CD4-positive, alpha-beta memory T cell (primary cell): ENCODE measurements around the gene SRPK2. TPM values are rescaled to one million over a fixed set of nuclear protein-coding genes. Genes with fewer than 3 reads are reported as not detected.

ENCODE experiments used
- CTCF ChIA-PET: fragments of 350-600 bp; sonication (Branson Sonifier 250); formaldehyde crosslinking; loops from one replicate; lab custom pipeline; 2021; ENCODE audit warnings: inconsistent platforms; ENCODE audit not compliant: partially characterized antibody; lab: Charles Lee
- POLR2A ChIA-PET: fragments of 350-600 bp; sonication (Branson Sonifier 250); formaldehyde crosslinking; loops from one replicate; lab custom pipeline; 2021; ENCODE audit not compliant: partially characterized antibody; lab: Charles Lee
- DNase-seq, 5 donors: peaks; one replicate each; pipeline versions ENCODE4 v3.0.0 to v3.0.0-alpha.2; 2020 to 2022; ENCODE audit warnings: mixed read lengths in 1 of 5
- H3K27ac ChIP-seq: one replicate; pipeline ENCODE4 v1.7.0; 2013; ENCODE audit warnings: low read depth, low read length
- H3K27me3 ChIP-seq: 2 replicates; pipeline ENCODE4 v1.7.0; 2013; ENCODE audit warnings: mild to moderate bottlenecking, low read length, moderate library complexity; ENCODE audit not compliant: insufficient read depth
- H3K36me3 ChIP-seq: 2 replicates; pipeline ENCODE4 v1.7.0; 2013; ENCODE audit warnings: mild to moderate bottlenecking, low read length, moderate library complexity; ENCODE audit not compliant: insufficient read depth
- H3K4me1 ChIP-seq: 2 replicates; pipeline ENCODE4 v1.7.0; 2013; ENCODE audit warnings: mild to moderate bottlenecking, low read length, moderate library complexity; ENCODE audit not compliant: insufficient read depth
- H3K4me3 ChIP-seq, 2 donors: one replicate each; pipeline ENCODE4 v1.7.0; 2013; ENCODE audit warnings: low read length in 2 of 2, mild to moderate bottlenecking in 1 of 2
- H3K9me3 ChIP-seq, 2 donors: one replicate each; pipeline ENCODE4 v1.7.0; 2013; ENCODE audit warnings: low read length in 2 of 2, control low read depth in 1 of 2; ENCODE audit not compliant: control insufficient read depth in 1 of 2
- H3K27ac Mint-ChIP-seq, 7 donors: one replicate each; pipeline ENCODE4 v1.8.0; 2020 to 2021; ENCODE audit warnings: mixed read lengths in 7 of 7, mild to moderate bottlenecking in 6 of 7, inconsistent platforms in 3 of 7, moderate library complexity in 3 of 7
- H3K27me3 Mint-ChIP-seq, 2 donors: one replicate each; pipeline ENCODE4 v1.8.0; 2020 to 2021; ENCODE audit warnings: mixed read lengths in 2 of 2
- H3K36me3 Mint-ChIP-seq, 2 donors: one replicate each; pipeline ENCODE4 v1.8.0; 2020 to 2021; ENCODE audit warnings: mixed read lengths in 2 of 2, inconsistent platforms in 1 of 2, mild to moderate bottlenecking in 1 of 2
- H3K4me1 Mint-ChIP-seq, 4 donors: one replicate each; pipeline ENCODE4 v1.8.0; 2020 to 2021; ENCODE audit warnings: mixed read lengths in 4 of 4, mild to moderate bottlenecking in 1 of 4
- H3K4me3 Mint-ChIP-seq, 8 donors: one replicate each; pipeline ENCODE4 v1.8.0; 2020 to 2021; ENCODE audit warnings: mixed read lengths in 8 of 8, mild to moderate bottlenecking in 7 of 8, moderate library complexity in 6 of 8, inconsistent platforms in 3 of 8
- H3K9me3 Mint-ChIP-seq, 8 donors: one replicate each; pipeline ENCODE4 v1.8.0; 2020 to 2021; ENCODE audit warnings: mixed read lengths in 8 of 8, mild to moderate bottlenecking in 5 of 8, inconsistent platforms in 3 of 8, moderate library complexity in 1 of 8
- intact Hi-C: fragments of 100-400 bp; cut with micrococcal nuclease; formaldehyde crosslinking; loops from one replicate; pipeline ENCODE4 v1.15.1; 2023
- polyA plus RNA-seq, 2 donors: library from polyadenylated mRNA; unstranded; fragments of 300-500 nt; fragmentation: Illumina TruSeq; gene quantifications; one replicate each; pipeline ENCODE4 v1.2.3, GENCODE V29; 2021
- total RNA-seq, 2 experiments: library from RNA; stranded (reverse); gene quantifications; one replicate each; pipeline ENCODE4 v1.2.3, GENCODE V29; 2021

SRPK2 gene
- total and polyA plus RNA-seq, 4 experiments from 2014 or later = 36.0 to 55.2 (median 51.7) TPM

GRCh38 chr7:105096306-105096705 lies 292.4 kb downstream of the SRPK2 start:
- H3K36me3 Mint-ChIP-seq = peaks cover 30 to 82% of the 10 kb centered on the region in 2 donors
- peaks cover 18 to 65% (median 40%) of the 10 kb centered on the region in 4 donors for H3K4me1 Mint-ChIP-seq
- no peak overlapping the region for H3K4me3 ChIP-seq
- no peaks in the 10 kb centered on the region for H3K9me3 Mint-ChIP-seq
- no peaks in the 10 kb centered on the region for H3K27me3 ChIP-seq
- peaks cover 24% of the 10 kb centered on the region for H3K4me1 ChIP-seq
- ChIA-PET CTCF (interaction anchor here (0.6 kb wide), 1 partner anchor 106 kb away, joined by 4 read pairs; no protein-coding TSS in a partner anchor), POLR2A (interaction anchor here (1.3 kb wide), 1 partner anchor 112 kb away, joined by 3 read pairs; no protein-coding TSS in a partner anchor)
- peaks cover 17% of the 10 kb centered on the region for H3K36me3 ChIP-seq
- peak overlapping the region in 3 of 7 donors; percentile 18 to 64 (median 51) for H3K27ac Mint-ChIP-seq
- no peaks in the 10 kb centered on the region for H3K27me3 Mint-ChIP-seq
- no peak for DNase-seq
- no peak overlapping the region for H3K4me3 Mint-ChIP-seq
- intact Hi-C loops = loop anchor here (5.0 kb wide), 1 partner anchor 114 kb away; no protein-coding TSS in a partner anchor
- no peaks in the 10 kb centered on the region for H3K9me3 ChIP-seq
- no peak overlapping the region for H3K27ac ChIP-seq

- Mint-ChIP-seq H3K36me3 (peaks cover 36 to 80% of the 10 kb centered on the region in 2 donors), H3K4me1 (peaks cover 12 to 53% (median 29%) of the 10 kb centered on the region in 4 donors), H3K27ac (peak overlapping the region in 4 of 7 donors; percentile 12 to 64 (median 59)), H3K9me3 (peaks cover 0 to 1% (median 0%) of the 10 kb centered on the region in 8 donors), H3K27me3 (no peaks in the 10 kb centered on the region), H3K4me3 (no peak overlapping the region)
- H3K27me3 ChIP-seq = no peaks in the 10 kb centered on the region
- H3K27ac ChIP-seq = no peak overlapping the region
- no peak for DNase-seq
- peaks cover 13% of the 10 kb centered on the region for H3K4me1 ChIP-seq
- intact Hi-C loops = loop anchor here (5.0 kb wide), 1 partner anchor 113 kb away; no protein-coding TSS in a partner anchor
- no peaks in the 10 kb centered on the region for H3K9me3 ChIP-seq
- H3K4me3 ChIP-seq = no peak overlapping the region
- CTCF ChIA-PET = no interaction called here
- POLR2A ChIA-PET = no interaction called here
- H3K36me3 ChIP-seq = peaks cover 30% of the 10 kb centered on the region
Measured at GRCh38 chr7:105094966-105095365, 293.8 kb downstream of the SRPK2 start.

- H3K4me1 ChIP-seq = no peaks in the 10 kb centered on the region
- H3K36me3 ChIP-seq = peaks cover 46% of the 10 kb centered on the region
- no peaks in the 10 kb centered on the region for H3K27me3 ChIP-seq
- DNase-seq = no peak
- peak overlapping the region in 5 of 7 donors; percentile 4 to 72 (median 20) for H3K27ac Mint-ChIP-seq
- H3K36me3 Mint-ChIP-seq = peaks cover 40 to 72% of the 10 kb centered on the region in 2 donors
- peaks cover 8 to 38% (median 15%) of the 10 kb centered on the region in 4 donors for H3K4me1 Mint-ChIP-seq
- H3K4me3 Mint-ChIP-seq = peak overlapping the region in 1 of 8 donors; percentile 2
- no peak overlapping the region for H3K27ac ChIP-seq
- no peaks in the 10 kb centered on the region for H3K27me3 Mint-ChIP-seq
- H3K9me3 ChIP-seq = no peaks in the 10 kb centered on the region
- intact Hi-C loops = no loop called here
- peaks cover 0 to 1% (median 0%) of the 10 kb centered on the region in 8 donors for H3K9me3 Mint-ChIP-seq
- ChIA-PET CTCF (interaction anchor here (2.0 kb wide), 1 partner anchor 10 kb away, joined by 5 read pairs; no protein-coding TSS in a partner anchor), POLR2A (interaction anchor here (1.0 to 1.3 kb wide), 2 partner anchors 105 to 107 kb away, joined by 3 read pairs; no protein-coding TSS in a partner anchor)
- no peak overlapping the region for H3K4me3 ChIP-seq
Measured at GRCh38 chr7:105088456-105088855, 300.3 kb downstream of the SRPK2 start.

- POLR2A ChIA-PET = interaction anchor here (1.0 to 1.3 kb wide), 2 partner anchors 104 to 106 kb away, joined by 3 read pairs; no protein-coding TSS in a partner anchor
- H3K4me3 ChIP-seq = no peak overlapping the region
- H3K36me3 Mint-ChIP-seq = peaks cover 41 to 73% of the 10 kb centered on the region in 2 donors
Measured at GRCh38 chr7:105087981-105088380, 300.7 kb downstream of the SRPK2 start.

GRCh38 chr7:105086850-105087249 lies 301.9 kb downstream of the SRPK2 start:
- no peaks in the 10 kb centered on the region for H3K9me3 ChIP-seq
- peaks cover 0 to 1% (median 0%) of the 10 kb centered on the region in 8 donors for H3K9me3 Mint-ChIP-seq
- no peak for DNase-seq
- intact Hi-C loops = no loop called here
- H3K27me3 Mint-ChIP-seq = no peaks in the 10 kb centered on the region
- H3K4me1 ChIP-seq = no peaks in the 10 kb centered on the region
- H3K27ac ChIP-seq = no peak overlapping the region
- H3K4me3 ChIP-seq = no peak overlapping the region
- no peak overlapping the region for H3K27ac Mint-ChIP-seq
- no peaks in the 10 kb centered on the region for H3K27me3 ChIP-seq
- H3K36me3 Mint-ChIP-seq = peaks cover 41 to 74% of the 10 kb centered on the region in 2 donors
- ChIA-PET CTCF (interaction anchor here (0.6 to 2.0 kb wide), 4 partner anchors 12 to 342 kb away, joined by 3 to 8 read pairs (median 4); no protein-coding TSS in a partner anchor), POLR2A (interaction anchor here (0.9 kb wide), 1 partner anchor 73 kb away, joined by 3 read pairs; no protein-coding TSS in a partner anchor)
- H3K36me3 ChIP-seq = peaks cover 50% of the 10 kb centered on the region
- no peak overlapping the region for H3K4me3 Mint-ChIP-seq
- peaks cover 8 to 31% (median 19%) of the 10 kb centered on the region in 4 donors for H3K4me1 Mint-ChIP-seq

More at GRCh38 chr7:105087981-105088380, 300.7 kb downstream of the SRPK2 start:
- no peak for DNase-seq
- Mint-ChIP-seq H3K27me3 (no peaks in the 10 kb centered on the region), H3K4me1 (peaks cover 8 to 42% (median 17%) of the 10 kb centered on the region in 4 donors), H3K9me3 (peaks cover 0 to 1% (median 0%) of the 10 kb centered on the region in 8 donors), H3K27ac (peak overlapping the region in 4 of 7 donors; percentile 4 to 43 (median 26)), H3K4me3 (no peak overlapping the region)
- Histone ChIP-seq H3K4me1 (no peaks in the 10 kb centered on the region), H3K27ac (no peak overlapping the region), H3K27me3 (no peaks in the 10 kb centered on the region), H3K9me3 (no peaks in the 10 kb centered on the region), H3K36me3 (peaks cover 51% of the 10 kb centered on the region)
- CTCF ChIA-PET = interaction anchor here (0.5 to 2.0 kb wide), 3 partner anchors 11 to 107 kb away, joined by 3 to 8 read pairs (median 5); no protein-coding TSS in a partner anchor
- intact Hi-C loops = no loop called here

GRCh38 chr7:105084581-105084980 lies 304.1 kb downstream of the SRPK2 start:
- intact Hi-C loops = no loop called here
- H3K27ac ChIP-seq = no peak overlapping the region
- peaks cover 9 to 26% (median 17%) of the 10 kb centered on the region in 4 donors for H3K4me1 Mint-ChIP-seq
- no peaks in the 10 kb centered on the region for H3K9me3 Mint-ChIP-seq
- no peak overlapping the region for H3K4me3 ChIP-seq
- peak overlapping the region in 2 of 7 donors; percentile 33 to 57 for H3K27ac Mint-ChIP-seq
- no peaks in the 10 kb centered on the region for H3K27me3 Mint-ChIP-seq
- H3K4me3 Mint-ChIP-seq = no peak overlapping the region
- peaks cover 41% of the 10 kb centered on the region for H3K36me3 ChIP-seq
- DNase-seq = no peak
- H3K9me3 ChIP-seq = no peaks in the 10 kb centered on the region
- POLR2A ChIA-PET = no interaction called here
- H3K27me3 ChIP-seq = no peaks in the 10 kb centered on the region
- CTCF ChIA-PET = no interaction called here
- no peaks in the 10 kb centered on the region for H3K4me1 ChIP-seq
- peaks cover 37 to 79% of the 10 kb centered on the region in 2 donors for H3K36me3 Mint-ChIP-seq

DNA sequence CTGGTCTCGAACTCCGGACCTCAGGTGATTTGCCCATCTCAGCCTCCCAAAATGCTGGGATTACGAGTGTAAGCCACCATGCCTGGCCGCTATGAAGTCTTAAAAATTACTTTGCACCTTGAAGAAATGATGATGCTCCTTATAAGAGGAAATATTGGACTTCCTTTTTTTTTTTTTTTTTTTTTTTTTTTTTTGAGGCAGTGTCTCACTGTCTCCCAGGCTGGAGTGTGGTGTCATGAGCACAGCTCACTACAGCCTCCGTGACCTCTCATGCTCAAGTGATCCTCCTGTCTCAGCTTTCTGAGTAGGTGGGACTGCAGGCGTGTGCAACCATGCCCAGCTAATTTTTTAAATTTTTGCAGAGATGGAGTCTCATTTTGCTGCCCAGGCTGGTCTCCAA lies 309.4 kb downstream of the SRPK2 start:
- H3K27me3 Mint-ChIP-seq = no peaks in the 10 kb centered on the region
- Histone ChIP-seq H3K27me3 (no peaks in the 10 kb centered on the region), H3K36me3 (peaks cover 74% of the 10 kb centered on the region), H3K27ac (no peak overlapping the region), H3K9me3 (no peaks in the 10 kb centered on the region), H3K4me3 (no peak overlapping the region), H3K4me1 (no peaks in the 10 kb centered on the region)
- no peaks in the 10 kb centered on the region for H3K9me3 Mint-ChIP-seq
- H3K4me1 Mint-ChIP-seq = peaks cover 4 to 17% (median 8%) of the 10 kb centered on the region in 4 donors
- intact Hi-C loops = no loop called here
- DNase-seq = no peak
- ChIA-PET POLR2A (interaction anchor here (1.2 kb wide), 1 partner anchor 66 kb away, joined by 5 read pairs; no protein-coding TSS in a partner anchor), CTCF (interaction anchor here (1.0 to 1.8 kb wide), 4 partner anchors 27 to 256 kb away, joined by 3 to 5 read pairs (median 4); no protein-coding TSS in a partner anchor)
- no peak overlapping the region for H3K4me3 Mint-ChIP-seq
- H3K36me3 Mint-ChIP-seq = peaks cover 51 to 89% of the 10 kb centered on the region in 2 donors
- no peak overlapping the region for H3K27ac Mint-ChIP-seq
